T-cell (primary cell): ENCODE data around the gene ZC3HAV1. TPM values are rescaled to one million over a fixed set of nuclear protein-coding genes. Genes with fewer than 3 reads are reported as not detected.
"Not testable (repeated sequence)": the region's sequence is repeated elsewhere in the genome, so short reads cannot be mapped to it uniquely, and the experiment has no call there.

Experiments used
- ATAC-seq, 4 experiments: fragments of 200-7000 bp in 3 of 4; fragments of 150-1000 bp in 1 of 4; cut with Tn5 transposase; replicated peaks in 1 of 4; 1 replicate in 3 of 4; 2 replicates in 1 of 4; pipeline ENCODE4 v1.10.0; 2021; ENCODE audit warnings: moderate library complexity in 3 of 4, mild to moderate bottlenecking in 2 of 4, moderate number of reproducible peaks in 1 of 4
- CTCF ChIA-PET, 2 donors: fragments of 300-600 bp; sonication (Branson Sonifier 250); formaldehyde crosslinking; loops; one replicate each; lab custom pipeline; 2022; ENCODE audit warnings: antibody characterized with exemption in 2 of 2; lab: Charles Lee
- POLR2A ChIA-PET, 2 donors: fragments of 300-600 bp; sonication (Branson Sonifier 250); formaldehyde crosslinking; loops; one replicate each; lab custom pipeline; 2022; ENCODE audit warnings: antibody characterized with exemption in 2 of 2; lab: Charles Lee
- DNase-seq, 35 experiments: peaks; one replicate each; pipeline versions ENCODE4 v3.0.0 to v3.0.0-alpha.2; 2013 to 2023
- H3K27ac ChIP-seq: one replicate; pipeline ENCODE4 v1.5.1; 2013; ENCODE audit warnings: low read length
- H3K27me3 ChIP-seq, 2 experiments: replicated peaks in 1 of 2; 1 replicate in 1 of 2; 2 replicates in 1 of 2; pipeline versions ENCODE4 v1.6.1 to v1.7.0; 2013; ENCODE audit warnings: low read length in 1 of 2, mixed read lengths in 1 of 2; ENCODE audit not compliant: control insufficient read depth in 2 of 2, insufficient read depth in 2 of 2; ENCODE audit errors: extremely low read depth in 1 of 2
- H3K36me3 ChIP-seq, 2 donors: 1 replicate in 1 of 2; 2 replicates in 1 of 2; pipeline versions ENCODE4 v1.6.1 to v1.7.0; 2013; ENCODE audit warnings: low read length in 1 of 2; ENCODE audit not compliant: control insufficient read depth in 2 of 2, insufficient read depth in 1 of 2; ENCODE audit errors: extremely low read depth in 1 of 2
- H3K4me1 ChIP-seq, 2 experiments: 1 replicate in 1 of 2; 2 replicates in 1 of 2; pipeline versions ENCODE4 v1.6.1 to v1.7.0; 2013; ENCODE audit warnings: low read length in 2 of 2, mixed read lengths in 1 of 2; ENCODE audit not compliant: insufficient read depth in 2 of 2, control insufficient read depth in 1 of 2; ENCODE audit errors: extremely low read depth in 1 of 2
- H3K4me3 ChIP-seq, 2 donors: 1 replicate in 1 of 2; 2 replicates in 1 of 2; pipeline versions ENCODE4 v1.5.1 to v1.7.0; 2013; ENCODE audit warnings: mild to moderate bottlenecking in 2 of 2, low read length in 1 of 2, moderate library complexity in 1 of 2; ENCODE audit not compliant: control insufficient read depth in 1 of 2; ENCODE audit errors: extremely low read depth in 1 of 2
- H3K9me3 ChIP-seq: 2 replicates; pipeline ENCODE4 v1.7.0; 2013
- H3K27ac Mint-ChIP-seq, 2 donors: one replicate each; pipeline ENCODE4 v1.8.0; 2020 to 2021; ENCODE audit warnings: mild to moderate bottlenecking in 2 of 2, mixed read lengths in 2 of 2
- H3K27me3 Mint-ChIP-seq, 2 donors: one replicate each; pipeline ENCODE4 v1.8.0; 2021 to 2022; ENCODE audit warnings: mixed read lengths in 2 of 2
- H3K36me3 Mint-ChIP-seq: one replicate; pipeline ENCODE4 v1.8.0; 2021; ENCODE audit warnings: mixed read lengths
- H3K4me1 Mint-ChIP-seq, 3 donors: one replicate each; pipeline ENCODE4 v1.8.0; 2020 to 2022; ENCODE audit warnings: mixed read lengths in 3 of 3, mild to moderate bottlenecking in 1 of 3
- H3K4me3 Mint-ChIP-seq, 3 donors: one replicate each; pipeline ENCODE4 v1.8.0; 2020 to 2022; ENCODE audit warnings: mild to moderate bottlenecking in 3 of 3, mixed read lengths in 3 of 3, moderate library complexity in 3 of 3
- H3K9me3 Mint-ChIP-seq, 3 donors: one replicate each; pipeline ENCODE4 v1.8.0; 2020 to 2022; ENCODE audit warnings: mixed read lengths in 3 of 3
- WGBS: methylation state at CpG from one replicate; pipeline ENCODE4 v1.1.5; 2013; ENCODE audit warnings: missing lambda C conversion rate; ENCODE audit not compliant: insufficient coverage; 5-methylcytosine and 5-hydroxymethylcytosine counted together
- total RNA-seq, 35 experiments: library from RNA in 6 of 35; stranded (reverse) in 6 of 35; fragments of 120-200 nt in 1 of 35; gene quantifications; one replicate each; pipeline versions ENCODE4 v1.2.1 to v1.2.4 and lab custom pipeline; 2013 to 2026

The ZC3HAV1 gene
- total RNA-seq, 5 donors from 2014 or later (not counting 1 experiment from before 2014, with no cell fraction given): 148 to 201 (median 155) TPM

DNA sequence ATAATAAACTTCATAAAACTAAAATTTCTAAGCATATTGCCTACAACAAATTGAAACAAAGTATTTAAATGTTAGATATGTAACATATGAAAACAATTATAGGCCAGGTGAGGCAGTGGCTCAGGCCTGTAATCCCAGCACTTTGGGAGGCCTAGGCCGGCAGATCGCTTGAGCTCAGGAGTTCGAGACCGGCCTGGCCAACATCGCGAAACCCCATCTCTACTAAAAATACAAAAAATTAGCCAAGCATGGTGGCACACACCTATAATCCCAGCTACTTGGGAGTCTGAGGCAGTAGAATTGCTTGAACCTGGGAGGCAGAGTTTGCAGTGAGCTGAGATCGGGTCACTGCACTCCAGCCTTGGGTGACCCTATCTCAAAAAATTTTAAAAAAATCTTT lies 3.3 kb downstream of the ZC3HAV1 start:
- Histone ChIP-seq H3K4me3 (peak overlapping the region; percentile 88 to 100), H3K4me1 (peaks cover 18 to 26% of the 10 kb centered on the region in 2 experiments), H3K27ac (peak overlapping the region; percentile 93)
- Mint-ChIP-seq H3K4me3 (peak overlapping the region; percentile 92 to 99 (median 98)), H3K36me3 (peaks cover 48% of the 10 kb centered on the region), H3K4me1 (peaks cover 27 to 58% (median 42%) of the 10 kb centered on the region in 3 donors), H3K27ac (peak overlapping the region; percentile 89 to 91)
- ChIA-PET CTCF (interaction anchor here in 1 of 2 donors (2.8 kb wide), 1 partner anchor 11 kb away, joined by 19 read pairs; no protein-coding TSS in a partner anchor), POLR2A (interaction anchor here in 1 of 2 donors (0.7 kb wide), 1 partner anchor 22 kb away, joined by 3 read pairs; no protein-coding TSS in a partner anchor)
- ATAC-seq, DNase-seq, H3K27me3 Mint-ChIP-seq, H3K9me3 Mint-ChIP-seq, H3K9me3 ChIP-seq, H3K36me3 ChIP-seq, H3K27me3 ChIP-seq: not testable (repeated sequence)
- WGBS: no CpG with 5 or more reads among the region's 7 CpGs

DNA sequence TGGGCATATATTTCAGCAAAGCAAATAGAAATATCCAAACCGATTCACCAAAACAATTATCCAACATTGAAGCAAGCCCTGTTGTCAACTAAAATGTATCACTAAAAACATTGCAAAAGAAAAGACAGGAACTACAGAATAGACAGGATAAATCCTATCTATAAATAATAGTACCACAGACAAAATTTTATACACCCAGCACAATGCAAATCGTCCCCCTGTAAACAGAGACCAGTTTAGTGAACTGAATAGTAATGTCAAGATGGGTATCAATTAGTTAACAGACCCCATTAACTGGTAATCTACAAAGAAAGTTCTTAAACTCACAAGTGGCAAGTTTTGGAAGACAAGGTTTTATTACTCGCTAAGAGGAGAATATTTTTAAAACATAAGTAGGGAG lies 4.0 kb downstream of the ZC3HAV1 start:
- CTCF ChIA-PET: interaction anchor here (0.7 to 3.7 kb wide), 3 partner anchors 11 to 30 kb away, joined by 3 to 52 read pairs (median 20); no protein-coding TSS in a partner anchor
- ATAC-seq: no peak
- peaks cover 55% of the 10 kb centered on the region for H3K36me3 Mint-ChIP-seq

GRCh38 chr7:139104091-139104450 lies 5.4 kb downstream of the ZC3HAV1 start:
- Mint-ChIP-seq H3K27ac (peak overlapping the region; percentile 91 to 93), H3K27me3 (no peaks in the 10 kb centered on the region), H3K4me1 (peaks cover 22 to 62% (median 46%) of the 10 kb centered on the region in 3 donors), H3K4me3 (peak overlapping the region; percentile 89 to 99 (median 98)), H3K9me3 (no peaks in the 10 kb centered on the region), H3K36me3 (peaks cover 58% of the 10 kb centered on the region)
- Histone ChIP-seq H3K4me1 (peaks cover 21 to 35% of the 10 kb centered on the region in 2 experiments), H3K27me3 (no peaks in the 10 kb centered on the region), H3K9me3 (no peaks in the 10 kb centered on the region), H3K27ac (peak overlapping the region; percentile 65), H3K36me3 (peaks cover 0 to 6% of the 10 kb centered on the region in 2 donors), H3K4me3 (peak overlapping the region; percentile 88 to 100)
- ATAC-seq: peak in 3 of 4 experiments; percentile 12 to 33 (median 31)
- POLR2A ChIA-PET: interaction anchor here (0.7 to 3.1 kb wide), 8 partner anchors 9 to 256 kb away, joined by 3 to 81 read pairs (median 8); partner anchors contain the start of gene LUC7L2 (in 1 of the 2)
- peak in 3 of 35 experiments; percentile 31 to 62 (median 39) for DNase-seq
- no CpG with 5 or more reads among the region's 8 CpGs for WGBS
- CTCF ChIA-PET: interaction anchor here (0.6 to 3.7 kb wide), 7 partner anchors 9 to 1809 kb away, joined by 3 to 52 read pairs (median 8); no protein-coding TSS in a partner anchor

More for the DNA sequence above, 4.0 kb downstream of the ZC3HAV1 start:
- peak overlapping the region; percentile 65 for H3K27ac ChIP-seq
- no peaks in the 10 kb centered on the region for H3K27me3 ChIP-seq
- peaks cover 18 to 27% of the 10 kb centered on the region in 2 experiments for H3K4me1 ChIP-seq
- Mint-ChIP-seq H3K27ac (peak overlapping the region; percentile 91 to 93), H3K4me3 (peak overlapping the region; percentile 89 to 99 (median 98)), H3K9me3 (no peaks in the 10 kb centered on the region), H3K27me3 (no peaks in the 10 kb centered on the region), H3K4me1 (peaks cover 21 to 57% (median 41%) of the 10 kb centered on the region in 3 donors)
- DNase-seq: no peak
- H3K9me3 ChIP-seq: no peaks in the 10 kb centered on the region
- WGBS: 0% methylated on average over 1 of the region's 3 CpGs
- H3K36me3 ChIP-seq: peaks cover 0 to 3% of the 10 kb centered on the region in 2 donors
- peak overlapping the region; percentile 88 to 100 for H3K4me3 ChIP-seq
- POLR2A ChIA-PET: interaction anchor here (0.6 to 3.1 kb wide), 5 partner anchors 10 to 73 kb away, joined by 6 to 81 read pairs (median 9); no protein-coding TSS in a partner anchor

DNA sequence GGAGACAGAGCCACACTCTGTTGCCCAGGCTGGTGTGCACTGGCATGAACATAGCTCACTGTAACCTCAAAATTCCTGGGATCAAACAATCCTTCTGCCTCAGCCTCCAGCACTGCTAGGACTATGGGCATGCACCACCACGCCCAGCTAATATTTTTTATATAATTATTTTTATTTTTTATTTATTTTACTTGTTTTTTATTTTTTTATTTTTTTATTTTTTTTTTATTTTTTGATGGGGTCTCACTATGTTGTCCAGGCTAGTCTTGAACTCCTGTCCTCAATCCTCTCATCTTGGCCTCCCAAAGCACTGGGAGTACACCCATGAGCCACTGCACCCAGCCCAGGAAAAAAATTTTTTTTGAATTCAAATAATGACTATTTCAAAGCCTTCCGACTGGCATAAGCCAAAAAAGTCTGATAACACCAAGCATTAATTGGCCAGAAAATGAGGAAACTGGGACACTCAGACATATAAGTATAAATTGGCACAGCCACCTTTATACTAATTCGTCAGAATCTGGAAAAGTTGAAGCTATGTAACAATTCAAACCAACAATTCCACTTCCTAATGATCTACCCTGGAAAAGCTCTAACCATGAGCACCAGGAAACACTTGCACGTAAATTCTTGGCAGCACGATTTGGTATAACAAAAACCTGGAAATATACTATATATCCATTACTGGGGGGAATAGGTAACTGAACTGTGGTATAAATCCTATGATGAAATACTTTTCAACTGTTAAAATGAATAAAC lies 6.3 kb downstream of the ZC3HAV1 start:
- H3K27me3 ChIP-seq: no peaks in the 10 kb centered on the region
- H3K4me1 Mint-ChIP-seq: peaks cover 29 to 69% (median 53%) of the 10 kb centered on the region in 3 donors
- H3K9me3 Mint-ChIP-seq: no peaks in the 10 kb centered on the region
- peaks cover 29 to 41% of the 10 kb centered on the region in 2 experiments for H3K4me1 ChIP-seq
- H3K4me3 ChIP-seq: peak overlapping the region; percentile 88 to 100
- CTCF ChIA-PET: interaction anchor here (0.8 to 3.7 kb wide), 4 partner anchors 8 to 28 kb away, joined by 3 to 52 read pairs (median 14); no protein-coding TSS in a partner anchor
- H3K27ac Mint-ChIP-seq: peak overlapping the region; percentile 91 to 93
- H3K4me3 Mint-ChIP-seq: peak overlapping the region; percentile 89 to 99 (median 98)
- no peaks in the 10 kb centered on the region for H3K9me3 ChIP-seq
- ATAC-seq (no peak), DNase-seq (no peak)
- peaks cover 0 to 13% of the 10 kb centered on the region in 2 donors for H3K36me3 ChIP-seq
- POLR2A ChIA-PET: interaction anchor here (0.6 to 3.1 kb wide), 4 partner anchors 9 to 256 kb away, joined by 3 to 81 read pairs (median 4); partner anchors contain the start of gene LUC7L2 (in 1 of the 2)
- peaks cover 58% of the 10 kb centered on the region for H3K36me3 Mint-ChIP-seq
- no peaks in the 10 kb centered on the region for H3K27me3 Mint-ChIP-seq
- 0% methylated on average over 2 of the region's 5 CpGs for WGBS
- peak overlapping the region; percentile 65 for H3K27ac ChIP-seq

DNA sequence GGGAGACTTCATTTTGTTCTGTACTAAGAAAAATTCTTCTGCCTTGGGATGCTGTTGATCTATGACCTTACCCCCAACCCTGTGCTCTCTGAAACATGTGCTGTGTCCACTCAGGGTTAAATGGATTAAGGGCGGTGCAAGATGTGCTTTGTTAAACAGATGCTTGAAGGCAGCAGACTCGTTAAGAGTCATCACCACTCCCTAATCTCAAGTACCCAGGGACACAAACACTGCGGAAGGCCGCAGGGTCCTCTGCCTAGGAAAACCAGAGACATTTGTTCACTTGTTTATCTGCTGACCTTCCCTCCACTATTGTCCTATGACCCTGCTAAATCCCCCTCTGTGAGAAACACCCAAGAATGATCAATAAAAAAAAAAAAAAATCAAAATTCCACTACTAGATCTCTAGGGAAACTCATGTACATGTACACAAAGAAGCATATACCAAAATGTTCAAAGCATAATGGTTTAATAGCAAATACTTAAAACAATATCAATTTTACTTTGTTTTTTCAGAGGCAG lies 7.8 kb downstream of the ZC3HAV1 start:
- peak overlapping the region; percentile 65 for H3K27ac ChIP-seq
- Mint-ChIP-seq H3K4me3 (peak overlapping the region; percentile 87 to 89 (median 88)), H3K27ac (peak overlapping the region; percentile 94 to 97), H3K4me1 (peaks cover 39 to 75% (median 67%) of the 10 kb centered on the region in 3 donors), H3K36me3 (peaks cover 52% of the 10 kb centered on the region)
- ChIA-PET POLR2A (interaction anchor here in 1 of 2 donors (0.6 kb wide), 1 partner anchor 29 kb away, joined by 3 read pairs; no protein-coding TSS in a partner anchor), CTCF (interaction anchor here in 1 of 2 donors (0.7 to 3.7 kb wide), 2 partner anchors 7 to 26 kb away, joined by 3 to 52 read pairs; no protein-coding TSS in a partner anchor)
- H3K9me3 ChIP-seq, H3K9me3 Mint-ChIP-seq, ATAC-seq, H3K27me3 ChIP-seq, H3K27me3 Mint-ChIP-seq, DNase-seq: not testable (repeated sequence)
- peak overlapping the region; percentile 47 to 54 for H3K4me3 ChIP-seq
- peaks cover 41 to 53% of the 10 kb centered on the region in 2 experiments for H3K4me1 ChIP-seq
- H3K36me3 ChIP-seq: peaks cover 6 to 25% of the 10 kb centered on the region in 2 donors
- 40% methylated on average over 2 of the region's 4 CpGs for WGBS
